ENCODE results near the gene YBEY.
"Not testable (repeated sequence)": the region's sequence is repeated elsewhere in the genome, so short reads cannot be mapped to it uniquely, and the experiment has no call there.

Gene YBEY

GRCh38 chr21:46307625-46308024, 21.5 kb downstream of the YBEY start:
- no peak for DNase-seq

GRCh38 chr21:46308431-46308830, 22.3 kb downstream of the YBEY start:
- no peak for DNase-seq

GRCh38 chr21:46310260-46310659, 24.1 kb downstream of the YBEY start:
- DNase-seq, result not testable (repeated sequence)

DNA sequence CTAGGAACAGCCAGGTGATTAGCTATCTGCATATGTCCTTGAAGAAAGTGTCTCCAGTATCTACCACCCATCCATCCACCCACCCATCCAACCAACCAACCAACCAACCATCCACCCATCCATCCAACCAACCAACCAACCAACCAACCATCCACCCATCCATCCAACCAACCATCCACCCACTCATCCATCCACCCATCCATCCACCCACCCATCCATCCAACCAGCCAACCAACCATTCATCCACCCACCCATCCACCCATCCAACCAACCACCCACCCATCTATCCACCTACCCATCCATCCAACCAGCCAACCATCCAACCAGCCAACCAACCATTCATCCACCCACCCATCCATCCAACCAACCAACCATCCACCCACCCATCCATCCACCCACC, 25.4 kb downstream of the YBEY start:
- no peak for DNase-seq

DNA sequence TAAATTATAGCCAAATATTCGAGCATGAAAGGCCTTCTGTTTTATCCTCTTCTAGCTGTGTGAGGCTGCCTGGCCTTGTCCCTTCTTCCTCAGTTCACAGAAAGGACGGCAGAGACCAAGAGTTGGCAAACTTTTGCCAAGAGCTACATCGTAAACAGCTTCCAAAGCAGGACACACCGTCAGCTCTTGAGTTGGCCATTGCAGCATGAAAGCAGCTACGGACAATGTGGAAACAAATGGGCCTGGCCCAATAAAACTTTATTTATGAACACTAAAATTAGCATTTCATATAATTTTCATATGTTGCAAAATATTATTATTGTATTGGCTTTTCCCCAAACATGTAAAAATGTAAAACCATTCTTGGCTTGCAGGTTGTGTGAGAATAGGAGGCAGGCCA, 26.8 kb downstream of the YBEY start:
- no peak for DNase-seq

- no peak for DNase-seq
Measured at GRCh38 chr21:46314441-46315020, 28.4 kb downstream of the YBEY start.

GRCh38 chr21:46316708-46317324, 30.7 kb downstream of the YBEY start:
- DNase-seq, result no peak

GRCh38 chr21:46317710-46318463, 31.7 kb downstream of the YBEY start:
- DNase-seq, result peak; percentile 19

DNA sequence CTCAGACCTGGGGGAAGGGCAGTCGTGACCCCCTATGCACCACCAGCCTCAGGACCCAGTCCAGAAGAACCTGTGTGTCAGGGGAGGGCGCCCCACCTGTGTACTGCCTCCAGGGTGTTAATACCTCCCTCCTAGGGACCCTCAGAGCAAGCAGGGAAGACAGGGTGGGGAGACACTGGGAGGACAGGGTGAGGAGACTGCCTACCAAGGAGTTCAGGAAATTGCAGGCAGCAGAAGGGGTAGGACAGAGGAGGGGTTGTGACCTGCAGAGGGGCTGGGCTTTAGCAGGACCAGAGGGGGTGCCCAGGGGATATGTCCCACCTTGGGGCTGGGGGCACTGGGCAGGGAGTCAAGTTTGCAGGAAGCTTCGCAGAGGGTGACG, 32.3 kb downstream of the YBEY start:
- DNase-seq, result no peak

DNA sequence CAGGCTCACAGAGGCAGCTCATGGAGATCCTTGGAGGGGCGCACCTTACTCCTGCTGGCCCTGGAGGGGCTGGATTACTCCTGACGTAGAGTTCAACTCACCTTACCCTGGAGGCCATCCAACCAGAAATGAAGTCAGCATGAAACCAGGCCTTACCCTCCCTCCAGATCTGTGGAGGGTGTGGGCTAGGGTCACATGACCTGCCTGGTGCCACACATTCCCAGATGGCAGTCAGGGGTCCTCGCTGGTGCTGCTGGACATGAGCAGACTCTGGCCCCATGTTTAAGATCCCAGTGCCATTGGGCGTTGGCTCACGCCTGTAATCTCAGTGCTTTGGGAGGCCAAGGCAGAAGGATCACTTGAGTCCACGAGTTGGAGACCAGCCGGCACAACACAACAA, 33.0 kb downstream of the YBEY start:
- no peak for DNase-seq

DNA sequence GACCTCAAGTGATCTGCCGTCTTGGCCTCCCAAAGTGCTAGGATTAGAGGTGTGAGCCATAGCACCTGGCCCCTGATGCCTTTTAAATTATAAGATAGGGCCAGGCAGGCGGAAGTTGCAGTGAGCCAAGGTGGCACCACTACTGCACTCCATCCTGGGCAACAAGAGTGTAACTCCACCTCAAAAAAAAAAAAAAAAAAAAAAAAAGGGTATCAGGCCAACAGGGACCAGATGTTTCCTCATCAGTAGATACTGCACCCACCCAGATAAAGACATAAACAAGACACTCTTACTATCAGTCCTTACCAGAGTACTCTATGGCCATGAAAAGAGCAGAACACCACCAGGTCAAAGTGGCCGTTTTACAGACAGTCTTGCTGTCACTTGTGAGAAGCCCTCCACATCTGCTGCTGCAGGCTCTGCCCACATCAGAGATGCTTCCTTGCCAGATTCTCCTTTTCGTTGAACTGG, 34.2 kb downstream of the YBEY start:
- DNase-seq, result no peak

DNA sequence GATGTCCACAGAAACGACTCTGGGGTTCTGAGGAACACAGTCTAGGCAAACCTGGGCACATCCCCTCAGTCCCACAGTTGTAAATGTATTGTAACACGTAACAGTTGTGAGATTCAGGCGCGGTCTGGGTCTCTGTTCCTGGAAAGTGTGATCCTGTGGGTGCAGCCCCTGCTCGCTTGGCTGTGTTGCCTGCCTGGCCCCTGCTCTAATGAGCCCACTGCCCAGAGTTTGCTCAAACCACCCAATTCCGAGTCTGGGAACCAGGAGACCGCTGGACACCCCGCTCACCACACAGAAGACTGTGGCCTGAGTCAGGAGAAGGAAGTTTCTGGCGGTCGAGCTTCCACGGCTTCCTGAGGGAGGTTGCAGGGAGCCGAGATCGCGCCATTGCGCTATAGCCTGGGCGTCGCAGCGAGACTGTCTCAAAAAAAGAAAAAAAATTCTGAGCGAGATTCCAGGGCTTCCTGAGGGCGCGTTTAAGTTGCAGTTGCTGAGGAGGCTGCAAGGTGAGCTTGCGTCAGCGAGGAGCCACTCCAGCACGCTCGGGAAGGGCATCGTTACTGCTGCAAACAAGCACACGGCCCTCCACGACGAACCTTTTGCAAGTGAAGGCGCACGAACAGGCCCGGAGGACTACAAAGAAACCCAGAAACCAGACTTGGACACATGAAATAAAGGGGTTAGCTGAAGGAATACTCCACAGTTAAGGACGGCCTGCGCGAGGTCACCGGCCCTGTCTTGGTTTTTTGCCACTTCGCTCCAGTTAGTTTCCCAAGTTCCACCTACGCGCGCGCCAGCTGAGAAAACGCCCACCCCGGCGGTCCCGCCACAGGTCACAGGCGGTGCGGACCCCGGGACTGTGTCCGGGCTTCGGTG, 36.4 kb downstream of the YBEY start:
- DNase-seq, result no peak

GRCh38 chr21:46323227-46323709, 37.1 kb downstream of the YBEY start:
- DNase-seq, result no peak

GRCh38 chr21:46323710-46324389, 37.7 kb downstream of the YBEY start, which contains the start of the genes C21orf58 and PCNT:
TSS of gene C21orf58 (minus strand) at chr21:46323870. CDS start at chr21:46322738, 1,132 bp downstream.
TSS of gene PCNT (plus strand) at chr21:46324156. CDS start at chr21:46324229, 73 bp downstream.
- DNase-seq, result peak; percentile 98

- peak; percentile 70 for DNase-seq
Measured at GRCh38 chr21:46324390-46325072, 38.4 kb downstream of the YBEY start.

- DNase-seq, result peak; percentile 42
Measured at GRCh38 chr21:46325073-46325912, 39.2 kb downstream of the YBEY start.

DNA sequence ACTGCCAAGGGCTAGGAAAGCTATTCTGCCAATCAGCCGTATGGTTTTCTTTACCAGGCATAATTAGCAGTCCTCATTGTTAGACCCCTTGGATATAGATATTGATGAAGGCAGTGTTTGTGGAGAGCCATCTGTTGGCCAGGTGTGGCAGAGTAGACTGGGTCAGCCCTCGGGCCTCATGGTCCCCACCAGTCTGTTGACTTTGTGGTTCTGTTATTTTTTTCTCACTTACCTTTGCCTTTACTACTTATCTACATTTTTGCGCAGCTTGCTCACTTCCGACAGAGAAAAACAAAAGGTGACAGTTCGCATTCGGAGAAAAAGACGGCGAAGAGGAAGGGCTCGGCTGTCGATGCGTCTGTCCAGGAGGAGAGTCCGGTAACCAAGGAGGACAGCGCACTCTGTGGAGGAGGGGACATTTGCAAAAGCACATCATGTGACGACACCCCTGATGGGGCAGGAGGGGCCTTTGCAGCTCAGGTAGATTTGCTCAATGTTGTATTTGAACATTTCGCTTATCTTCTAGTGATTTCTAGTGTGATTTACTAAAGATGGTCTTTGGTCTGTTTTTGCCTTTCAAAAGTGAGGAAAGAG, 40.1 kb downstream of the YBEY start:
- DNase-seq, result no peak

DNA sequence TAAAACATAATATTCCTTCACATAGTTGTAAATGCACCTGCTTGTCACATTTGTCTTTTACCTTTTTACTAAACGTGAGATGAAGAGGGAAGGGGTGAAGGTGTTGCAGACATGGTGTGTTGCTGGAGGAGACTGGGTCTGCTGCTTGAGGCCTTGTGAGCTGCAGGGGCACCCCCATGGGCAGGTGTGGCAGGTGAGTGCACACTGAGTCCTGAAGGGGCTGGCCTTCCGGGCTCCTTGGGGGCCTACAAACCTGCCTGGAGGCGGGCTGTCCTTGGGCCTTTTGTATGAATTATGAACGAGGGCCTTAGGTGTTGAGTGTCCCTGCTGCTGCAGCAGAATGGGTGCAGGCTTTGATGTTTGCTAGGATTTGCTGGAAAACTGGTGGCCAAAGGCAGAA, 41.6 kb downstream of the YBEY start:
- DNase-seq, result no peak

DNA sequence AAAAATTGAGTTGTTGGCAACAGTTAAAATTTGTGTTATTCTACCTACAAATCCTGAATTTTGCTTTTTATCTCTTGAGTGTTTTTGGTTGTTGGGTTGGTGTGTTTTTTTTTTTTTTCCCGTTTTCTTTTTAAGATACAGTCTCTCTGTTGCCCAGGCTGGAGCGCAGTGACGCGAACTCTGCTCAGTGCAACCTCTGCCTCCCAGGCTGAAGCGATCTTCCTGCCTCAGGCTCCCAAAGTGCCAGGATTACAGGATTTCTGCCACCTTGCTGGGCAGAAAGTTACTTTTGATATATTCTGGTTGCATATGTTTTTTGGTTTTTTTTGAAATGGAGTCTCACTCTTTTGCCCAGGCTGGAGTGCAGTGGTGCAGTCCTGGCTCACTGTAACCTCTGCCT, 42.0 kb downstream of the YBEY start:
- DNase-seq, result no peak

GRCh38 chr21:46329796-46330195, 43.7 kb downstream of the YBEY start:
- no peak for DNase-seq

Data from NCI-H1092 (cell line).